MG63 (cell line): ENCODE data around the gene BPIFB2. TPM values are rescaled to one million over a fixed set of nuclear protein-coding genes. Genes with fewer than 3 reads are reported as not detected.

ENCODE experiments used
- DNase-seq: peaks from one replicate; pipeline ENCODE4 v3.0.0-alpha.2; 2020
- H3K27me3 ChIP-seq: fragments of 250-450 bp; sonication (Bioruptor Pico); 2 replicates; pipeline ENCODE4 v1.5.1; 2020; ENCODE audit warnings: mild to moderate bottlenecking, moderate library complexity
- H3K36me3 ChIP-seq: fragments of 250-450 bp; sonication (Bioruptor Pico); 2 replicates; pipeline ENCODE4 v1.5.1; 2020; ENCODE audit warnings: mild to moderate bottlenecking, moderate library complexity
- H3K4me3 ChIP-seq: fragments of 250-450 bp; sonication (Bioruptor Pico); 2 replicates; pipeline ENCODE4 v1.5.1; 2020; ENCODE audit warnings: mild to moderate bottlenecking, moderate library complexity
- H3K9me3 ChIP-seq: fragments of 250-450 bp; sonication (Bioruptor Pico); 2 replicates; pipeline ENCODE4 v1.5.1; 2020; ENCODE audit warnings: mild to moderate bottlenecking, moderate library complexity
- total RNA-seq: library from RNA; depleted of rRNA; stranded (reverse); fragments of >200 nt; shearing (Covaris generic); gene quantifications from 2 replicates; pipeline ENCODE4 v1.2.3, GENCODE V29; 2014; ENCODE audit warnings: low replicate concordance

Gene BPIFB2
- total RNA-seq, 1 experiment from 2014 or later = not detected

DNA sequence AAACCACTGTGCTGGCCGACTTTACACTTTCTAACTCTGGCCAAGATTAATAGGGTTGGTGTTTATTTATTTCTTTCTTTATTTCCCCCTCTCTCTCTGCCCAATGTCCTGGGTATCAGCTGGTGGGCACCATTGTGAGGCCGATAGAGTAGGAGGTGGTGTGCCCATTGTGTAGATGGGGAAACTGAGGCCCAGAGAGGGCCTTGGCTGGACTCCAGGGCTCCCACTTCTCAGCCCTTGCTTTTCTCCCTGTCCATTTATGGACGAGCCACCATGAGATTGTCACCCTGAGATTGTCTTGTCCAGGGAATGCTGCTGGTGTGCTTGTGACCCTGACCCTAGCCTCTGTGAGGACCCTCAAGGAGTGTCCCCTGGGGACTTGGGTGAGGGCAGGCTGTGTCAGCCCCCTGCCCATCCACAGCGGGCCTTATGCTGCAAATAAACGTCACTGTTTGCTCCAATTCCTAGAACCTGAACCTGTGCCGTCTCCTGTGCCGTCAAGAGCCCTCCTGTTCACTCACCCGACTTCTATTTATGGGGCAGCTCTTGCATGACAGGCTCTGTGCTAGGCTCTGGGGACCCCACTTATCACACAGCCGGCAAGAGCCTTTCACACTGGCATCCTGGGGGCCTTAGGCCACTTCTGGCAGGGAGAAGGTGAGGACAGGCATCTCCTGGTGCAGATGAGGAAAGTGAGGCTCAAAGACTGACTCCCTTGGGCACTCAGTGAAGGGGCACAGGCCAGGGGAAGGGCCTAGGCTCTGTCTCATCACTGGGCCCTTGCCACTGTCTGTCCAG is 28.1 kb upstream of the BPIFB2 start:
- no peaks in the 10 kb centered on the region for H3K27me3 ChIP-seq
- DNase-seq = no peak
- H3K4me3 ChIP-seq = no peak overlapping the region
- H3K36me3 ChIP-seq = no peaks in the 10 kb centered on the region
- no peaks in the 10 kb centered on the region for H3K9me3 ChIP-seq

DNA sequence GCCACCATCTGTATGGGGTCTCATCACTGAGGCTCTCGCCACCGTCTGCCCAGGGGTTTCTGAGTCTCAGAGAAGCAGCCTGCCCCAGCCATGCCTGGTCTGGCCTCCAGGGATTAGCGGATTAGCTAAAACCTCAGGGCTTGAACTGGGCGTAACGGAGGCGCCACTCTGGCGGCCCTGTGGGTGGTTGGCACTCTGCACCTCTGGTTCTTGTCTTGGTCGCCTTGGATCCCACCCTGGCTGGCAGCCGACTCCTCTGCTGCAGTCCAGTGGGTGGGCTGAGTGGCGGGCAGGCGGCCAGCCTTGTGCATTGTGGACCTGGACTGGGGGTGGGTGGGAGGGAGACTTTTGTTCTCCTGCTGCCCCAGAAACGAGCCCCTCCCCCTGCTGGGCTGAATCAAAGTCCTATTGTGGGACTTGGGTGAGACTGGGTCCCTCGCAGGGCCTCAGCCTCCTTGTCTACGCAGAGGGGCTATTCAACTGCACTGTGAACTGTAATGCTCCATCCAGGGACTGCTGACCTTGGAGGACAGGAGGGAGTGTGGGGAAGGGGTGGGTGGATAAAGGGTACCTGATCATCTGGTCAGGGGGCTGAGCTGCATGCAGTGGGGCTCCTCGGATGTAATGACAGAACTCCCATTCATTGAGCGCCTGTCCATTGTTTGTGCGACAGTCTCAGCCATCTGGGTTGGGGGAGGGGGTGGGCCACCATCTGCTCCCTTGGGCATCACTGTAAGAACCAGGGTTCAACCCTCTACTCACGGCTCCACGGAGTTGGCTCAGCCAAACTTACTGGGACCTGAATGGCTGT is 27.2 kb upstream of the BPIFB2 start:
- Histone ChIP-seq H3K36me3 (no peaks in the 10 kb centered on the region), H3K4me3 (no peak overlapping the region), H3K27me3 (no peaks in the 10 kb centered on the region), H3K9me3 (no peaks in the 10 kb centered on the region)
- no peak for DNase-seq

DNA sequence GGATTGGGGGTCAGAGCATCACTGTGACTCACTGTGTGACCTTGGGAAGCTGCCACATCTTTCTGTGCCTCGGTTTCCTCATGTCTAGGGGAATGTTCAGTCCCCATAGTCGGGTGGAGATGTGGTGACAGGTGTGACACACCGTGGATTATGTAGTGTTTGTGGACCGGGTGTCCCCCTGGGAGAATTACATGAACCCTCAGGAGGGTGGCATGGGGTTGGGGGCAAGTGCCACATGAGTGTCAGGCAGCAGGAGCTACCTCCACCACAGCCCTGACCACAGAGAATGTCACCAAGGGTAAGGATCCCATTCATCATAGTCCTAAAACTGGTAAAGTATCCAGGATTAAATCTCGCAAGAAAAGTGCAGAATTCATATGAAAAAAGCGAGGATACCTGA is 26.5 kb upstream of the BPIFB2 start:
- Histone ChIP-seq H3K27me3 (no peaks in the 10 kb centered on the region), H3K4me3 (no peak overlapping the region), H3K36me3 (no peaks in the 10 kb centered on the region), H3K9me3 (no peaks in the 10 kb centered on the region)
- DNase-seq = no peak

GRCh38 chr20:32982617-32983458 is 24.7 kb upstream of the BPIFB2 start:
- Histone ChIP-seq H3K27me3 (no peaks in the 10 kb centered on the region), H3K36me3 (no peaks in the 10 kb centered on the region), H3K9me3 (no peaks in the 10 kb centered on the region), H3K4me3 (no peak overlapping the region)
- no peak for DNase-seq

GRCh38 chr20:32983459-32984112 is 23.9 kb upstream of the BPIFB2 start:
- Histone ChIP-seq H3K27me3 (no peaks in the 10 kb centered on the region), H3K4me3 (no peak overlapping the region), H3K9me3 (no peaks in the 10 kb centered on the region), H3K36me3 (no peaks in the 10 kb centered on the region)
- no peak for DNase-seq

DNA sequence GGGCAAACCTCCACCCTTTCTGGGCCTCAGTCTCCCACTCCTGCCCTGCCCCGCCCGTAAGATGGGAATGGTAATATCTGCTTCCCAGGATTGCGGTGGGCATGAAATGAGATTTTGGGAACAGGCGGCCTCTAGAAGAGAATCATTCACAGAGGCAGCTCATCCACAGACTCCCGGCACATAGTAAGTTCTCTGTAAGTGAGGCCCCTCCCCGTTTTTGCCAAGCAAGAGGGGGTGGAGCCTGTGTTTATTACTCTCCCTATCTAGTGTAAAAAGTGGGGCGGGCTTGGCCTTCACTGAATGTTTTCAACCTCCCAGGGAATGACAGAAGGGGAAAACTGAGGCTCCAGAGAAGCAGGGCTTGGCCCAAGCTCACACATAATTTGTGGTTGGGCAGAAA is 23.3 kb upstream of the BPIFB2 start:
- Histone ChIP-seq H3K4me3 (no peak overlapping the region), H3K9me3 (no peaks in the 10 kb centered on the region), H3K27me3 (no peaks in the 10 kb centered on the region), H3K36me3 (no peaks in the 10 kb centered on the region)
- DNase-seq = no peak

DNA sequence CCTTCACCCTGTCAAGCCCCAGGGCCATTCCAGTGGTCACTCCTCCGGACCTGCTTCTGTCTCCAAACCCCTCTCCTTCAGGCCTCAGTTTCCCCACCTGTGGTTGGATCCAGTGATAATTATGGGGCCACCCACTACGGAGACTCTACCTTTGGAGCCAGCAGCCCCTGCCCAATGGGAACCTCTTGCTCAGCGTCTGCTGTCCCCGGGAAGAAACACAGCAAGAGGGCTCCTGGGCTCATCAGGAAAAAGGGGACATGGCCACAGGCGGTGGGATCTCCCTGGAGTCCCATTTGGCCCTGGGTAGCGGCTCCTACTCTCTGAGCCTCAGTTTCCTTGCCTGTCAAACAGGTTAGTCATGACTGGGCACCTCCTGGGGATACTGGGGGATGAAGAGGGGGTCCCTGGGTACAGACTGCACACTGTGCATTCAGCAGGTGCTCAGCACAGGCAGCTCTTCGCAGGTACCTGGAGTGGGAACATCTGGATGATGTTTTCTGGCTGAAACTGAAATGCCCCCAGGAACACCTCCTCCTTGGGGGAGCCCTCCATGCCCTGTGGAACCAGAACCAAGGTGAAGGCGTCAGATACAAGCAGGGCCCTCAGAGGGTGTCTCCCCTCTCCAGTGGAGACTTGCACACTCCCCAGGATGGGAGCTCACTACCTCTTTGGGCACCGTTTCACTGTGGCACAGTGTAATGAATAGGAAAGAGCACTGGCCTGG is 22.7 kb upstream of the BPIFB2 start:
- no peaks in the 10 kb centered on the region for H3K9me3 ChIP-seq
- no peak for DNase-seq
- no peak overlapping the region for H3K4me3 ChIP-seq
- no peaks in the 10 kb centered on the region for H3K27me3 ChIP-seq
- H3K36me3 ChIP-seq = no peaks in the 10 kb centered on the region

DNA sequence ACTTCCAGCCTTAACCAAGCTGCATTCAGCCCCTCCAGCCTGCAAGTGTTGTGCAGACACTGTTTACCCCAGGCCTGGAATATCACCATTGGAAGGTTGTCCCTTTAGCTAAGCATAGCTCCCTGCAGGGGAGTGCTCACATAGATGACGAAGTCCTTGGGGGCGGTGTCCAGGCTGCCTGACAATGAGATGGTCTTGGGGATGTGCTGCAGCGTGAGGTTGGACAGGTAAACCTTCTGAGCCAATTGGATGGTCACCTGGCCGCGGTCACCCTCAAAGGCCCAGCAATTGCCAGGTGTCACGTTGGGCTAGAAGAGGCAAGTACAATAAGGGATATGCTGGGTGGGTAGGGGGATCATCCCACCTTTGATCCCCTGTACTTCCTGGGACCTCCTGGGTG is 21.9 kb upstream of the BPIFB2 start:
- Histone ChIP-seq H3K27me3 (no peaks in the 10 kb centered on the region), H3K4me3 (no peak overlapping the region), H3K9me3 (no peaks in the 10 kb centered on the region), H3K36me3 (no peaks in the 10 kb centered on the region)
- no peak for DNase-seq

DNA sequence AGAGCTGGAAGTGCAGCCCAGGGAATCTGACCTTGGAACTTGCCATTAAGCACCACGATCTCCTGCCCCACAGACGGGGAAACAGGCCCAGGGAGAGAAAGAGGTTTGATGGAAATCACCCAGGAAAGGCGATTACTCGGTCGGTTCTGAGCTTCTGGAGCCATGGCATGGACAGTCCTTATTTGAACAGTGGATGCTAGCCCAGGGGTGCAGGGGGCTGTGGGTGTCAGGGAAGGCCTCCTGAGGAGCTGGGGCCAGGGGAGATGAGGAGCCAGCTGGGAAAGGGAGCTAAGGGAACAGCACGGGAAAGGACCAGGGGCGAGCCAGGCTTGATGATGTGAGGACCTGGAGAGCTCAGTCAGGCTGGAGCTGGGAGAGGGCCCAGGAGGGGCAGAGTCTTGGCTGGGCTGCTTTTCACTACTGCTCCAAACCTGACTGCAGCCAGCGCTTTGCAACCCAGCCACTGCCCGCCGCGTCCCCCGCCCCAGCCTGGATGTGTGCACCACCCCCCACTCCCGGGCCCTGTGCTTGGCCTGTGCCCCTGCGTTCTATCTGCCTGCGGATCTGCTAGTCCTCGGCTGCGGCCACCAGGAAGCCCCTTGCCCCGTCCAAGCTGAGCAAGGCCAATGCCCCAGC is 21.1 kb upstream of the BPIFB2 start:
- H3K4me3 ChIP-seq = no peak overlapping the region
- H3K9me3 ChIP-seq = no peaks in the 10 kb centered on the region
- no peaks in the 10 kb centered on the region for H3K27me3 ChIP-seq
- no peak for DNase-seq
- H3K36me3 ChIP-seq = no peaks in the 10 kb centered on the region

GRCh38 chr20:32987044-32987825 is 20.3 kb upstream of the BPIFB2 start:
- Histone ChIP-seq H3K4me3 (no peak overlapping the region), H3K9me3 (no peaks in the 10 kb centered on the region), H3K36me3 (no peaks in the 10 kb centered on the region), H3K27me3 (no peaks in the 10 kb centered on the region)
- DNase-seq = no peak

GRCh38 chr20:32988008-32988407 is 19.5 kb upstream of the BPIFB2 start:
- no peaks in the 10 kb centered on the region for H3K36me3 ChIP-seq
- DNase-seq = no peak
- no peak overlapping the region for H3K4me3 ChIP-seq
- no peaks in the 10 kb centered on the region for H3K27me3 ChIP-seq
- H3K9me3 ChIP-seq = no peaks in the 10 kb centered on the region

- no peaks in the 10 kb centered on the region for H3K27me3 ChIP-seq
- H3K4me3 ChIP-seq = no peak overlapping the region
- no peaks in the 10 kb centered on the region for H3K9me3 ChIP-seq
- H3K36me3 ChIP-seq = no peaks in the 10 kb centered on the region
- no peak for DNase-seq
These were observed 17.8 kb upstream of the BPIFB2 start for GRCh38 chr20:32989507-32990283.

DNA sequence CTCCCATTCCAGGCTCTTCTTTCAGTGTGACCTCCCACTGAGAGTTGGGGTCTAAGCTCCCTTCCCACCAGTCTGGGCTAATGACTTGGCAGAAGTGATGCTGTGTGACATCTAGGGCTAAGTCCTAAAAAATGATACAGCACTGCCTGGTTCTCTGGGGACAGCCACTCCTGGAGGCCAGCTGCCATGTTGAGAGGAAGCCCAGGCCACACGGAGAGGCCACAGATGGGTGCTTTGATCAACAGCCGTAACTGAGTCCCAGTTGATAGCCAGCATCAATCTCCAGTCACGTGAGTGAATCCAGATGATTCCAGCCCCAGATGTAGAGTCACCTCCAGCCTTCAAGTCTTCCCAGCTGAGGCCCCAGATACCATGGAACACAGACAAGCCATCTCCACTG is 17.1 kb upstream of the BPIFB2 start:
- no peaks in the 10 kb centered on the region; the same call in 1 of the 2 replicates for H3K9me3 ChIP-seq
- no peak overlapping the region for H3K4me3 ChIP-seq
- DNase-seq = no peak
- H3K36me3 ChIP-seq = no peaks in the 10 kb centered on the region
- H3K27me3 ChIP-seq = no peaks in the 10 kb centered on the region

DNA sequence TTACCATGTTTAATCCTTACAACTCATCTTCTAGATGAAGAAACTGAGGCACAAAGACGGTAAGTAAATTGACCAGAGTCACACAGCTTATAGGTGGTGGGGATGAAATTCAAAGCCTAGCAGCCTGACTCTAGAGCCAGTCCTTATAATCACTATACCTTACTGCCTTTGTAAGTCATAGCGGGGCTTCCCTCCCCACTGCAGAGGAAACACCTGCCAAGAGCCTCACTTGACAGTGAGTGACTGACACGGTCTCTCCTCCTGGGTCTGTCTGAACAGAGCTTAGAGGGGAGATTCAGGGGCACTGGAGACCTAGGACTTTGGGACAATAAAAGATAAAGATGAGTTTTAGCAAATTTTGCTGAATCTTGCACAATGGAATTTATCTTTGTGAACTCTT is 16.1 kb upstream of the BPIFB2 start:
- H3K36me3 ChIP-seq = no peaks in the 10 kb centered on the region

More for the DNA sequence above, 16.1 kb upstream of the BPIFB2 start:
- H3K4me3 ChIP-seq = no peak overlapping the region
- no peaks in the 10 kb centered on the region; the same call in 1 of the 2 replicates for H3K9me3 ChIP-seq
- DNase-seq = no peak
- no peaks in the 10 kb centered on the region for H3K27me3 ChIP-seq
